K562 (cell line): Measurements from ENCODE around the gene MCL1. TPM values are rescaled to one million over a fixed set of nuclear protein-coding genes. Genes with fewer than 3 reads are reported as not detected.

ENCODE experiments used
- CC2D1A ChIP-seq: fragments of 450-650 bp; IDR thresholded peaks from 2 replicates; pipeline ENCODE4 v1.6.1; 2017; ENCODE audit warnings: mild to moderate bottlenecking
- HDAC3 ChIP-seq: fragments of 450-650 bp; IDR thresholded peaks from 2 replicates; pipeline ENCODE4 v1.6.1; 2018; ENCODE audit warnings: borderline replicate concordance, mild to moderate bottlenecking, moderate library complexity; ENCODE audit not compliant: partially characterized antibody
- ILK ChIP-seq: fragments of 450-650 bp; IDR thresholded peaks from 2 replicates; pipeline ENCODE4 v1.6.1; 2016; ENCODE audit warnings: missing genetic modification characterization, low read depth, mild to moderate bottlenecking, missing compliant biosample characterization, moderate library complexity, borderline replicate concordance
- KLF16 ChIP-seq: IDR thresholded peaks from 2 replicates; pipeline ENCODE4 v1.6.1; 2016; ENCODE audit warnings: antibody characterized with exemption
- MAZ ChIP-seq, 2 experiments: fragments of 450-650 bp in 1 of 2; sonication (generic) in 1 of 2; formaldehyde crosslinking; IDR thresholded peaks in 1 of 2; conservative IDR thresholded peaks in 1 of 2; 2 replicates each; pipeline versions ENCODE4 v1.4.0 to v1.5.0; 2020; ENCODE audit warnings: mild to moderate bottlenecking in 1 of 2, missing genetic modification reagents in 1 of 2
- NEUROD1 ChIP-seq: fragments of 150-350 bp; IDR thresholded peaks from 2 replicates; pipeline ENCODE4 v1.6.1; 2014; ENCODE audit warnings: borderline replicate concordance, low read length, low read depth; ENCODE audit not compliant: partially characterized antibody
- NFIC ChIP-seq: fragments of 450-650 bp; IDR thresholded peaks from 2 replicates; pipeline ENCODE4 v1.6.1; 2017; ENCODE audit warnings: mild to moderate bottlenecking, inconsistent platforms
- RAD51 ChIP-seq: fragments of 450-650 bp; IDR thresholded peaks from 2 replicates; pipeline ENCODE4 v1.7.1; 2016; ENCODE audit warnings: low read depth, mild to moderate bottlenecking, borderline replicate concordance
- RNF219 ChIP-seq: fragments of 250-450 bp; sonication (Bioruptor Pico); IDR thresholded peaks from 2 replicates; pipeline ENCODE4 v1.5.0; 2022; ENCODE audit warnings: mild to moderate bottlenecking
- SRSF1 ChIP-seq: fragments of 200-400 bp; formaldehyde crosslinking; IDR thresholded peaks from 2 replicates; pipeline ENCODE4 v1.6.1; 2017; ENCODE audit warnings: mild to moderate bottlenecking, low read depth, low read length, moderate library complexity
- SRSF9 ChIP-seq: fragments of 200-400 bp; formaldehyde crosslinking; IDR thresholded peaks from 2 replicates; pipeline ENCODE4 v1.6.1; 2017; ENCODE audit warnings: low read depth, low read length, borderline replicate concordance
- STAT5A ChIP-seq: IDR thresholded peaks from 2 replicates; pipeline ENCODE4 v1.6.1; 2012; ENCODE audit warnings: low read length, inconsistent platforms, borderline replicate concordance
- TCF7L2 ChIP-seq: fragments of 150-350 bp; IDR thresholded peaks from 2 replicates; pipeline ENCODE4 v1.6.1; 2016; ENCODE audit warnings: low read depth, mild to moderate bottlenecking, low read length, moderate library complexity
- YY1 ChIP-seq, 3 experiments: IDR thresholded peaks; 2 replicates each; pipeline ENCODE4 v1.6.1; 2011; ENCODE audit warnings: low read length in 2 of 3, mild to moderate bottlenecking in 2 of 3, moderate library complexity in 2 of 3, borderline replicate concordance in 1 of 3, control low read depth in 1 of 3, low read depth in 1 of 3; ENCODE audit not compliant: insufficient read depth in 3 of 3, insufficient replicate concordance in 2 of 3, control insufficient read depth in 1 of 3, insufficient read length in 1 of 3; ENCODE audit errors: extremely low read depth in 1 of 3
- ZNF224 ChIP-seq: sonication (generic); formaldehyde crosslinking; IDR thresholded peaks from 2 replicates; pipeline ENCODE4 v1.8.0; 2022; ENCODE audit warnings: mild to moderate bottlenecking, missing genetic modification reagents
- ZNF263 ChIP-seq: sonication (generic); formaldehyde crosslinking; IDR thresholded peaks from 2 replicates; pipeline ENCODE4 v1.8.0; 2022; ENCODE audit warnings: mild to moderate bottlenecking, missing genetic modification reagents, borderline replicate concordance
- ZNF445 ChIP-seq: fragments of 250-450 bp; sonication (Bioruptor Pico); IDR thresholded peaks from 2 replicates; pipeline ENCODE4 v1.4.0; 2020; ENCODE audit warnings: low read depth, mild to moderate bottlenecking, moderate library complexity
- ZNF518B ChIP-seq: fragments of 250-450 bp; sonication (Bioruptor Pico); IDR thresholded peaks from 2 replicates; pipeline ENCODE4 v1.5.0; 2021; ENCODE audit warnings: mild to moderate bottlenecking, moderate library complexity
- ZNF766 ChIP-seq: fragments of 200-800 bp; sonication (Bioruptor generic); conservative IDR thresholded peaks from 2 replicates; pipeline ENCODE4 v1.6.1; 2016; ENCODE audit warnings: missing genetic modification characterization, missing compliant biosample characterization
- polyA plus RNA-seq, 8 experiments: library from polyadenylated mRNA; depleted of rRNA in 4 of 8; stranded (reverse) in 5 of 8; unstranded in 3 of 8; fragments of >200 nt; fragmentation: Nextera tagmentation in 2 of 8; fragmentation: Illumina TruSeq in 1 of 8; extraction: Ambion mirVana in 2 of 8; extraction: Trizol in 1 of 8; gene quantifications; 2 replicates each; pipeline versions ENCODE4 v1.2.1 to v1.2.3, GENCODE V29; 2011 to 2014; ENCODE audit warnings: inconsistent platforms in 1 of 8, missing spikeins in 1 of 8
- total RNA-seq, 7 experiments: library from RNA; depleted of rRNA in 6 of 7; stranded (reverse); fragments of >200 nt in 6 of 7; fragmentation: Illumina TruSeq in 2 of 7; extraction: Trizol in 2 of 7; gene quantifications; 2 replicates each; pipeline versions ENCODE4 v1.2.1 to v1.2.3, GENCODE V29; 2011 to 2021; ENCODE audit warnings: low replicate concordance in 1 of 7

Gene MCL1
- total and polyA plus RNA-seq, 9 of the 15 experiments (the other 6 are each of a cell fraction or from before 2014, with no cell fraction given): 27.1 to 224 (median 138) TPM

GRCh38 chr1:150548632-150549495, 30.5 kb downstream of the MCL1 start, which contains the start of gene ADAMTSL4 (continued):
- TF ChIP-seq HDAC3 (no peak), NFIC (0 out of 2 replicates have a peak, but pooled peaks have one; percentile 8), CC2D1A (no peak), ZNF518B (CRISPR knock-in tag) (no peak), NEUROD1 (no peak), STAT5A (no peak), SRSF1 (no peak), ILK (tag) (no peak), YY1 (IDR thresholded peaks at IDR 0.05; ENCODE audit: borderline replicate concordance in 1 of 3, control insufficient read depth in 1 of 3, extremely low read depth in 1 of 3, insufficient read depth in 3 of 3, insufficient read length in 1 of 3, insufficient replicate concordance in 2 of 3, low read depth in 1 of 3, low read length in 2 of 3) (peak in 2 of 3 experiments; percentile 62 to 81), RAD51 (no peak), TCF7L2 (no peak), ZNF766 (CRISPR knock-in tag) (0 out of 2 replicates have a peak, but pooled peaks have one; percentile 43), SRSF9 (no peak), MAZ (CRISPR knock-in tag; conservative IDR thresholded peaks at IDR 0.05 in 1 of 2, IDR thresholded peaks at IDR 0.05 in 1 of 2) (peak; percentile 36 to 89; a peak in 2 of 4 replicates), KLF16 (no peak), ZNF224 (CRISPR knock-in tag) (no peak), RNF219 (no peak), ZNF263 (no peak), ZNF445 (no peak)
